Measurements from ENCODE around the gene PRKG1. TPM values are rescaled to one million over a fixed set of nuclear protein-coding genes. Genes with fewer than 3 reads are reported as not detected.

PRKG1 gene
- total and polyA plus RNA-seq, 2 experiments from 2014 or later: 18.2 to 21.1 TPM

DNA sequence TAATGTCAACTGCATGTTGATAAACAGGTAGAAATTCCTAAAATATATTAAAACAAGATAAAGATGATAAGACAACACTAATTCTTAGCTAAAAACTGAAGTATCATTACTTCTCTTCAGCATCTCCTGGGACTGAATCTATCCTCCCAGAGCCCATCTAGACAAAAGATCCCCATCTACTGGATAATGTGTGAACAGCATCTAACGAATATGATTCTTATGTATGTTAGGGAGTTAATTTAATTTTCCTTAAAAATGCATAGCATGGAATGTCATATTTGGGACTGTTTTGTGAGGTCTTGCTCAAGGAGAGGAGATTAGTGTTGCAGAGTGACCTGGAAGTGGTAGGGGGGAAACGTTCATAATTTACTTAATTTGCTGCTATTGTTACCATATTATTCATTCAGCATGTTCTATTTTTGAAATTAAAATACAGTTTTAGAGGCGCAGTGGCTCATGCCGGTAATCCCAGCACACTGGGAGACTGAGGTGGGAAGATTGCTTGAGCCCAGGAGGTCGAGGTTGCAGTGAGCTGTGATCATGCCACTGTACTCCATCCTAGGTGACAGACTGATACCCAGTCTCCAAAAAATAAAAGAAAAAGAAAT lies 930.2 kb downstream of the PRKG1 start:
- no peak overlapping the region for H3K4me3 ChIP-seq
- DNase-seq (ENCODE audit: low spot score) (peak; percentile 74), ATAC-seq (peak; percentile 64)
- H3K27ac ChIP-seq (ENCODE audit: low read depth): no peak overlapping the region
- no peaks in the 10 kb centered on the region for H3K79me2 ChIP-seq (replicated peaks; ENCODE audit: insufficient read depth)
- no peaks in the 10 kb centered on the region for H3K36me3 ChIP-seq (ENCODE audit: insufficient read depth)
- no peak overlapping the region for H2AFZ ChIP-seq
- TF ChIP-seq, protein P1, sequence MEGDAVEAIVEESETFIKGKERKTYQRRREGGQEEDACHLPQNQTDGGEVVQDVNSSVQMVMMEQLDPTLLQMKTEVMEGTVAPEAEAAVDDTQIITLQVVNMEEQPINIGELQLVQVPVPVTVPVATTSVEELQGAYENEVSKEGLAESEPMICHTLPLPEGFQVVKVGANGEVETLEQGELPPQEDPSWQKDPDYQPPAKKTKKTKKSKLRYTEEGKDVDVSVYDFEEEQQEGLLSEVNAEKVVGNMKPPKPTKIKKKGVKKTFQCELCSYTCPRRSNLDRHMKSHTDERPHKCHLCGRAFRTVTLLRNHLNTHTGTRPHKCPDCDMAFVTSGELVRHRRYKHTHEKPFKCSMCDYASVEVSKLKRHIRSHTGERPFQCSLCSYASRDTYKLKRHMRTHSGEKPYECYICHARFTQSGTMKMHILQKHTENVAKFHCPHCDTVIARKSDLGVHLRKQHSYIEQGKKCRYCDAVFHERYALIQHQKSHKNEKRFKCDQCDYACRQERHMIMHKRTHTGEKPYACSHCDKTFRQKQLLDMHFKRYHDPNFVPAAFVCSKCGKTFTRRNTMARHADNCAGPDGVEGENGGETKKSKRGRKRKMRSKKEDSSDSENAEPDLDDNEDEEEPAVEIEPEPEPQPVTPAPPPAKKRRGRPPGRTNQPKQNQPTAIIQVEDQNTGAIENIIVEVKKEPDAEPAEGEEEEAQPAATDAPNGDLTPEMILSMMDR (conservative IDR thresholded peaks at IDR 0.05; ENCODE audit: low read depth in 2 of 2): peak; percentile 69 to 91
- TF ChIP-seq, protein P2, sequence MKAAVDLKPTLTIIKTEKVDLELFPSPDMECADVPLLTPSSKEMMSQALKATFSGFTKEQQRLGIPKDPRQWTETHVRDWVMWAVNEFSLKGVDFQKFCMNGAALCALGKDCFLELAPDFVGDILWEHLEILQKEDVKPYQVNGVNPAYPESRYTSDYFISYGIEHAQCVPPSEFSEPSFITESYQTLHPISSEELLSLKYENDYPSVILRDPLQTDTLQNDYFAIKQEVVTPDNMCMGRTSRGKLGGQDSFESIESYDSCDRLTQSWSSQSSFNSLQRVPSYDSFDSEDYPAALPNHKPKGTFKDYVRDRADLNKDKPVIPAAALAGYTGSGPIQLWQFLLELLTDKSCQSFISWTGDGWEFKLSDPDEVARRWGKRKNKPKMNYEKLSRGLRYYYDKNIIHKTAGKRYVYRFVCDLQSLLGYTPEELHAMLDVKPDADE (IDR thresholded peaks at IDR 0.05): no peak
- no peak for TF ChIP-seq JUNB (IDR thresholded peaks at IDR 0.05; ENCODE audit: unreplicated experiment)
- no peaks in the 10 kb centered on the region for H4K20me1 ChIP-seq (replicated peaks; ENCODE audit: insufficient read depth)
- H3K4me1 ChIP-seq (ENCODE audit: insufficient read depth): no peaks in the 10 kb centered on the region
- no peak overlapping the region for H3K4me2 ChIP-seq
- H3K27ac Mint-ChIP-seq: no peak overlapping the region
- no peaks in the 10 kb centered on the region for H3K27me3 Mint-ChIP-seq (ENCODE audit: insufficient read depth, low read depth, poor library complexity)
- no peaks in the 10 kb centered on the region for H3F3A ChIP-seq (replicated peaks; ENCODE audit: low read depth)
- H3K4me3 Mint-ChIP-seq: no peak overlapping the region
- peaks cover 26% of the 10 kb centered on the region; the same call in 2 of the 3 replicates for H3K36me3 Mint-ChIP-seq (ENCODE audit: low read depth)
- peaks cover 36% of the 10 kb centered on the region for H3K9me3 Mint-ChIP-seq
- H3K27me3 ChIP-seq (ENCODE audit: insufficient read depth): no peaks in the 10 kb centered on the region
- H3K4me1 Mint-ChIP-seq: peaks cover 2% of the 10 kb centered on the region; the same call in 1 of the 3 replicates
- H3K9me2 ChIP-seq (ENCODE audit: insufficient read depth): no peaks in the 10 kb centered on the region

DNA sequence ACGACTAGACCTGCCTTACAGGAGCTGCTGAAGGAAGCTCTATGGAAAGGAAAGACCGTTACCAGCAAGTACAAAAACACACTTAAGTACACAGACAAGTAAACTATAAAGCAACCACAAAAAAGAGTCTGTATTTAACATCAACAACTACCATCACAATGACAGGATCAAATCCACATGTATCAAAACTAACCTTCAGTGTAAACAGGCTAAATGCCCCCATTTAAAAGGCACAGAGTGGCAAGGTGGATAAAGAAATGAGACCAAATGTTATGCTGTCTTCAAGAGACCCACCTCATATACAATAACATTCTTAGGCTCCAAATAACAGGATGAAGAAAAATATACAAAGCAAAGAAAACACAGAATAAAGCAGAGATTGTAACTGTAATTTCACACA lies 932.8 kb downstream of the PRKG1 start:
- no peak overlapping the region for H3K27ac ChIP-seq (ENCODE audit: low read depth)
- H3K79me2 ChIP-seq (replicated peaks; ENCODE audit: insufficient read depth): no peaks in the 10 kb centered on the region
- no peak overlapping the region for H2AFZ ChIP-seq
- no peaks in the 10 kb centered on the region for H3F3A ChIP-seq (replicated peaks; ENCODE audit: low read depth)
- no peaks in the 10 kb centered on the region; the same call in 1 of the 2 replicates for H3K36me3 ChIP-seq (ENCODE audit: insufficient read depth)
- peaks cover 5% of the 10 kb centered on the region; the same call in 1 of the 2 replicates for H3K9me2 ChIP-seq (ENCODE audit: insufficient read depth)
- TF ChIP-seq EZH2phosphoT487 (IDR thresholded peaks at IDR 0.05; ENCODE audit: unreplicated experiment) (no peak), ZNF331 (CRISPR knock-in tag; IDR thresholded peaks at IDR 0.05; ENCODE audit: low read depth) (no peak), POLR2AphosphoS5 (IDR thresholded peaks at IDR 0.05; ENCODE audit: low read depth) (no peak), NANOG (IDR thresholded peaks at IDR 0.05; ENCODE audit: borderline replicate concordance) (no peak), STAT1 (IDR thresholded peaks at IDR 0.05; ENCODE audit: unreplicated experiment) (no peak), JUNB (IDR thresholded peaks at IDR 0.05; ENCODE audit: unreplicated experiment) (no peak)
- TF ChIP-seq, protein P2 (IDR thresholded peaks at IDR 0.05): no peak
- TF ChIP-seq, protein P3, sequence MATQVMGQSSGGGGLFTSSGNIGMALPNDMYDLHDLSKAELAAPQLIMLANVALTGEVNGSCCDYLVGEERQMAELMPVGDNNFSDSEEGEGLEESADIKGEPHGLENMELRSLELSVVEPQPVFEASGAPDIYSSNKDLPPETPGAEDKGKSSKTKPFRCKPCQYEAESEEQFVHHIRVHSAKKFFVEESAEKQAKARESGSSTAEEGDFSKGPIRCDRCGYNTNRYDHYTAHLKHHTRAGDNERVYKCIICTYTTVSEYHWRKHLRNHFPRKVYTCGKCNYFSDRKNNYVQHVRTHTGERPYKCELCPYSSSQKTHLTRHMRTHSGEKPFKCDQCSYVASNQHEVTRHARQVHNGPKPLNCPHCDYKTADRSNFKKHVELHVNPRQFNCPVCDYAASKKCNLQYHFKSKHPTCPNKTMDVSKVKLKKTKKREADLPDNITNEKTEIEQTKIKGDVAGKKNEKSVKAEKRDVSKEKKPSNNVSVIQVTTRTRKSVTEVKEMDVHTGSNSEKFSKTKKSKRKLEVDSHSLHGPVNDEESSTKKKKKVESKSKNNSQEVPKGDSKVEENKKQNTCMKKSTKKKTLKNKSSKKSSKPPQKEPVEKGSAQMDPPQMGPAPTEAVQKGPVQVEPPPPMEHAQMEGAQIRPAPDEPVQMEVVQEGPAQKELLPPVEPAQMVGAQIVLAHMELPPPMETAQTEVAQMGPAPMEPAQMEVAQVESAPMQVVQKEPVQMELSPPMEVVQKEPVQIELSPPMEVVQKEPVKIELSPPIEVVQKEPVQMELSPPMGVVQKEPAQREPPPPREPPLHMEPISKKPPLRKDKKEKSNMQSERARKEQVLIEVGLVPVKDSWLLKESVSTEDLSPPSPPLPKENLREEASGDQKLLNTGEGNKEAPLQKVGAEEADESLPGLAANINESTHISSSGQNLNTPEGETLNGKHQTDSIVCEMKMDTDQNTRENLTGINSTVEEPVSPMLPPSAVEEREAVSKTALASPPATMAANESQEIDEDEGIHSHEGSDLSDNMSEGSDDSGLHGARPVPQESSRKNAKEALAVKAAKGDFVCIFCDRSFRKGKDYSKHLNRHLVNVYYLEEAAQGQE (IDR thresholded peaks at IDR 0.05; ENCODE audit: unreplicated experiment): no peak
- peaks cover 2% of the 10 kb centered on the region; the same call in 1 of the 3 replicates for H3K4me1 Mint-ChIP-seq
- peaks cover 38% of the 10 kb centered on the region for H3K36me3 Mint-ChIP-seq (ENCODE audit: low read depth)
- no peak overlapping the region for H3K4me3 ChIP-seq
- no peak overlapping the region for H3K4me3 Mint-ChIP-seq
- no peaks in the 10 kb centered on the region for H3K4me1 ChIP-seq (ENCODE audit: insufficient read depth)
- no peak overlapping the region for H3K4me2 ChIP-seq
- ATAC-seq (no peak), DNase-seq (ENCODE audit: low spot score) (no peak)
- no peaks in the 10 kb centered on the region for H3K27me3 Mint-ChIP-seq (ENCODE audit: insufficient read depth, low read depth, poor library complexity)
- no peaks in the 10 kb centered on the region for H4K20me1 ChIP-seq (replicated peaks; ENCODE audit: insufficient read depth)
- H3K27me3 ChIP-seq (ENCODE audit: insufficient read depth): no peaks in the 10 kb centered on the region
- peaks cover 49% of the 10 kb centered on the region for H3K9me3 Mint-ChIP-seq
- no peak overlapping the region for H3K27ac Mint-ChIP-seq

Measured in GM23338 (cell line).